ENCODE data around the gene CCDC88C. TPM values are rescaled to one million over a fixed set of nuclear protein-coding genes. Genes with fewer than 3 reads are reported as not detected.
"Not testable (repeated sequence)": the region's sequence is repeated elsewhere in the genome, so short reads cannot be mapped to it uniquely, and the experiment has no call there.

The CCDC88C gene
- total and polyA plus RNA-seq, 2 donors = 25.6 to 47.4 TPM

DNA sequence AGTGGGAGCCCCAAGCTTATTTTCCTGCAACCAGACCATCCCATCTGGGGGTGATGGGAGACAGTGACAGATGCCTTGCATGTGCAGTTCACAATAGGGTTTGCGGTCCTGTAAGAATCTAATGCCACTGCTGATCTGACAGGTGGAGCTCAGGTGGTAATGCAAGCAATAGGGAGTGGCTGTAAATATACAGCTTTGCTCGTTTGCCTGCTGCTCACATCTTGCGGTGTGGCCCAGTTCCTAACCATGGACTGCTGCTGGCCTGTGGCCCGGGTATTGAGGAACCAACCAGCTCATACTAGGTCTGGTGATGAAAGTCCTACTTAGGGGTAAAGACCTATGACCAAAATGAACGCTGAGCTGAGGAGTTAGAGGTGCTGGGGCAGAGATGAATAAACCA, 36.1 kb upstream of the CCDC88C start:
- H3K9me3 ChIP-seq (ENCODE audit: control insufficient read depth in 2 of 2, insufficient read depth in 1 of 2, low read length in 1 of 2) = no peaks in the 10 kb centered on the region
- no peak overlapping the region for H3K27ac ChIP-seq (ENCODE audit: low read depth in 1 of 2, low read length in 1 of 2)
- no peaks in the 10 kb centered on the region for H3K4me1 ChIP-seq (ENCODE audit: control insufficient read depth in 2 of 2, insufficient read depth in 2 of 2, low read length in 2 of 2)
- H3K36me3 ChIP-seq (ENCODE audit: control insufficient read depth in 2 of 2, insufficient read depth in 2 of 2, low read length in 1 of 2) = peaks cover 10 to 20% of the 10 kb centered on the region in 2 donors
- H3K27me3 ChIP-seq (ENCODE audit: control insufficient read depth in 2 of 2, insufficient read depth in 1 of 2, low read length in 1 of 2) = no peaks in the 10 kb centered on the region
- DNase-seq (ENCODE audit: low read depth in 6 of 9, low spot score in 9 of 9) = no peak
- WGBS = 98% methylated on average over 5 of the region's 5 CpGs
- no peak overlapping the region for H3K4me3 ChIP-seq (ENCODE audit: low read length in 2 of 2)

DNA sequence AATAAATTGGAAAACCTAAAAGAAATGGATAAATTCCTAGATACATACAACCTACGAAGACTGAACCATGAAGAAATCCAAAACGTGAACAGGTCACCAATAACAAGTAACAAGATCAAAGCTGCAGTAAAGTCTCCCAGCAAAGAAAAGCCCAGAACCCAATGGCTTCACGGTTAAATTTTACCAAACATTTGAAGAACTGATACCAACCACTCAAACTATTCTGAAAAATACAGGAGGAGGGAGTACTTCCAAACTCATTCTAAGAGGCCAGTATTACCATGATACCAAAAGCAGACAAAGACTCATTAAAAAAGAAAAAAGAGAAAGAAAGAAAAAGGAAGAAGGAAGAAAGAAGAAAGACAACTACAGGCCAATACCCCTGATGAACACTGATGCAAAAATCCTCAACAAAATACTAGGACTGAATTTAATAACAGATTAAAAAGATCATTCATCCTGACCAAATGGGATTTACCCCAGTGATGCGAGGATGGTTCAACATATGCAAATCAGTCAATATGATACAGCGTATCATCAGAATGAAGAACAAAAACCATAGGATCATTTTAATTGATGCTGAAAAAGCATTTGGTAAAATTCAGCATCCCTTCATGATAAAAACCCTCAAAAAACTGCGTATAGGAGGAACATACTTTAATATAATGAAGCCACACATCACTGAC, 26.9 kb upstream of the CCDC88C start:
- WGBS = 94% methylated on average over 6 of the region's 6 CpGs
- H3K9me3 ChIP-seq (ENCODE audit: control insufficient read depth in 2 of 2, insufficient read depth in 1 of 2, low read length in 1 of 2) = no peaks in the 10 kb centered on the region
- H3K27ac ChIP-seq (ENCODE audit: low read depth in 1 of 2, low read length in 1 of 2) = no peak overlapping the region
- no peaks in the 10 kb centered on the region for H3K36me3 ChIP-seq (ENCODE audit: control insufficient read depth in 2 of 2, insufficient read depth in 2 of 2, low read length in 1 of 2)
- no peaks in the 10 kb centered on the region for H3K27me3 ChIP-seq (ENCODE audit: control insufficient read depth in 2 of 2, insufficient read depth in 1 of 2, low read length in 1 of 2)
- DNase-seq (ENCODE audit: low read depth in 6 of 9, low spot score in 9 of 9) = no peak
- no peak overlapping the region for H3K4me3 ChIP-seq (ENCODE audit: low read length in 2 of 2)
- H3K4me1 ChIP-seq (ENCODE audit: control insufficient read depth in 2 of 2, insufficient read depth in 2 of 2, low read length in 2 of 2) = no peaks in the 10 kb centered on the region

DNA sequence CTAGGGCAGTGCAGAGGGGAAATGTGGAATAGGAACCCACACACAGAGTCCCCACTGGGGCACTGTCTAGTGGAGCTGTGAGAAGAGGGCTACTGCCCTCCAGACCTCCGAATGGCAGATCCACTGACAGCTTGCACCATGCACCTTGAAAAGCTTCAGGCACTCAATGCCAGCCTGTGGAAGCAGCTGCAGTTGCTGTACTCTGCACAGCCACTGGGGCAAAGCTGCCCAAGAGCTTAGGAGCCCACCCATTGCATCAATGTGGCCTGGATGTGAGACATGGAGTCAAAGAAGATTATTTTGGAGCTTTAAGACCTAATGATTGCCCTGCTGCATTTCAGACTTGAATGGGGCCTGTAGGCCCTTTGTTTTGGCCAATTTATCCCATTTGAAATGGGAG, 21.7 kb upstream of the CCDC88C start:
- no peak for DNase-seq (ENCODE audit: low read depth in 6 of 9, low spot score in 9 of 9)
- H3K9me3 ChIP-seq (ENCODE audit: control insufficient read depth in 2 of 2, insufficient read depth in 1 of 2, low read length in 1 of 2) = peaks cover 0 to 13% of the 10 kb centered on the region in 2 donors
- H3K4me3 ChIP-seq (ENCODE audit: low read length in 2 of 2) = no peak overlapping the region
- no peaks in the 10 kb centered on the region for H3K36me3 ChIP-seq (ENCODE audit: control insufficient read depth in 2 of 2, insufficient read depth in 2 of 2, low read length in 1 of 2)
- no peaks in the 10 kb centered on the region for H3K4me1 ChIP-seq (ENCODE audit: control insufficient read depth in 2 of 2, insufficient read depth in 2 of 2, low read length in 2 of 2)
- H3K27ac ChIP-seq (ENCODE audit: low read depth in 1 of 2, low read length in 1 of 2) = no peak overlapping the region
- no peaks in the 10 kb centered on the region for H3K27me3 ChIP-seq (ENCODE audit: control insufficient read depth in 2 of 2, insufficient read depth in 1 of 2, low read length in 1 of 2)
- WGBS = 97% methylated on average over 1 of the region's 1 CpG

DNA sequence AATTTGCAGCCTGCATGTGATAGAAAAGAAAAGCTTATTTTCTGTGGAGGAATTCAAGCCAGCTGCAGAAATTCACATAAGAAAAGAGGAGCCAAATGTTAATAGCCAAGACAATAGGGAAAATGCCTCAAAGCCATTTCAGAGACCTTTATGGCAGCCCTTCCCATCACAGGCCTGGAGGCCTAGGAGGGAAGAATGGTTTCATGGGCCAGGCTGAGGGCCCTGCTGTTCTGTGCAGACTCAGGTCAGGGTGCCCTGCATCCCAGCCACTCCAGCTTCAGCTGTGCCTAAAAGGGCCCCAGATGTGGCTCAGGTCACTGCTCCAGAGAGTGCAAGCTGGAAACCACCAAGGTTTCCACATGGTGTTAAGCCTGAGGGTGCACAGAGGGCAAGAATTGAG, 21.2 kb upstream of the CCDC88C start:
- Histone ChIP-seq H3K36me3 (ENCODE audit: control insufficient read depth in 2 of 2, insufficient read depth in 2 of 2, low read length in 1 of 2) (no peaks in the 10 kb centered on the region), H3K4me1 (ENCODE audit: control insufficient read depth in 2 of 2, insufficient read depth in 2 of 2, low read length in 2 of 2) (no peaks in the 10 kb centered on the region), H3K9me3 (ENCODE audit: control insufficient read depth in 2 of 2, insufficient read depth in 1 of 2, low read length in 1 of 2) (peaks cover 0 to 13% of the 10 kb centered on the region in 2 donors), H3K27me3 (ENCODE audit: control insufficient read depth in 2 of 2, insufficient read depth in 1 of 2, low read length in 1 of 2) (no peaks in the 10 kb centered on the region), H3K4me3 (ENCODE audit: low read length in 2 of 2) (no peak overlapping the region), H3K27ac (ENCODE audit: low read depth in 1 of 2, low read length in 1 of 2) (no peak overlapping the region)
- no peak for DNase-seq (ENCODE audit: low read depth in 6 of 9, low spot score in 9 of 9)

DNA sequence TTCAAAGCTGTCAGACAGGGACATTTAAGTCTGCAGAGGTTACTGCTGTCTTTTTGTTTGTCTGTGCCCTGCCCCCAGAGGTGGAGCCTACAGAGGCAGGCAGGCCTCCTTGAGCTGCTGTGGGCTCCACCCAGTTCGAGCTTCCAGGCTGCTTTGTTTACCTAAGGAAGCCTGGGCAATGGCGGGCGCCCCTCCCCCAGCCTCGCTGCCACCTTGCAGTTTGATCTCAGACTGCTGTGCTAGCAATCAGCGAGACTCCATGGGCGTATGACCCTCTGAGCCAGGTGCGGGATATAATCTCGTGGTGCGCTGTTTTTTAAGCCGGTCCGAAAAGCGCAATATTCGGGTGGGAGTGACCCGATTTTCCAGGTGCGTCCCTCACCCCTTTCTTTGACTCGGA, 18.6 kb upstream of the CCDC88C start:
- WGBS = 92% methylated on average over 16 of the region's 16 CpGs
- H3K27ac ChIP-seq (ENCODE audit: low read depth in 1 of 2, low read length in 1 of 2); H3K4me3 ChIP-seq (ENCODE audit: low read length in 2 of 2); H3K27me3 ChIP-seq (ENCODE audit: control insufficient read depth in 2 of 2, insufficient read depth in 1 of 2, low read length in 1 of 2); H3K4me1 ChIP-seq (ENCODE audit: control insufficient read depth in 2 of 2, insufficient read depth in 2 of 2, low read length in 2 of 2); H3K36me3 ChIP-seq (ENCODE audit: control insufficient read depth in 2 of 2, insufficient read depth in 2 of 2, low read length in 1 of 2); DNase-seq (ENCODE audit: low read depth in 6 of 9, low spot score in 9 of 9): not testable (repeated sequence)
- peaks cover 0 to 13% of the 10 kb centered on the region in 2 donors for H3K9me3 ChIP-seq (ENCODE audit: control insufficient read depth in 2 of 2, insufficient read depth in 1 of 2, low read length in 1 of 2)

DNA sequence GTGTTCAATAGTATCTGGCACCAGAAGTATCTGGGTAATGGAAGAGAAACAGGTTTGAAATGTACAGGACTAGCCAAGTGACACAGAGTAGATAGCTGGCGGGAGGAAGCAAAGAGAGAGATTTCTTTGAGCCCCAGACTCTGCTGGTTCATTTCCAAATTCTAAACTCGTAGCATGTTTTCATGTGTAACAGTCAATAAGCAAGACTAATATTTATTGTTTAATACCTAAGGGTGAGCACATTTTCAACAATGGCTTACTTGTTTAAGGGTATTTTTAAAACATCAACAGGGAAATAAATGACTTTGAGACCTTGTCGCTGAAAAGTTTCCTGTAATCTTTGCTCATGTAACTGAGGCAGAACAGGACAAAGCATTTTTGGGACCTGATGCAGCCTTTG, 11.8 kb upstream of the CCDC88C start:
- no peak overlapping the region for H3K4me3 ChIP-seq (ENCODE audit: low read length in 2 of 2)
- H3K9me3 ChIP-seq (ENCODE audit: control insufficient read depth in 2 of 2, insufficient read depth in 1 of 2, low read length in 1 of 2) = no peaks in the 10 kb centered on the region
- H3K27me3 ChIP-seq (ENCODE audit: control insufficient read depth in 2 of 2, insufficient read depth in 1 of 2, low read length in 1 of 2) = no peaks in the 10 kb centered on the region
- H3K4me1 ChIP-seq (ENCODE audit: control insufficient read depth in 2 of 2, insufficient read depth in 2 of 2, low read length in 2 of 2) = no peaks in the 10 kb centered on the region
- no peak overlapping the region for H3K27ac ChIP-seq (ENCODE audit: low read depth in 1 of 2, low read length in 1 of 2)
- DNase-seq (ENCODE audit: low read depth in 6 of 9, low spot score in 9 of 9) = no peak
- WGBS = 97% methylated on average over 3 of the region's 3 CpGs
- H3K36me3 ChIP-seq (ENCODE audit: control insufficient read depth in 2 of 2, insufficient read depth in 2 of 2, low read length in 1 of 2) = no peaks in the 10 kb centered on the region

DNA sequence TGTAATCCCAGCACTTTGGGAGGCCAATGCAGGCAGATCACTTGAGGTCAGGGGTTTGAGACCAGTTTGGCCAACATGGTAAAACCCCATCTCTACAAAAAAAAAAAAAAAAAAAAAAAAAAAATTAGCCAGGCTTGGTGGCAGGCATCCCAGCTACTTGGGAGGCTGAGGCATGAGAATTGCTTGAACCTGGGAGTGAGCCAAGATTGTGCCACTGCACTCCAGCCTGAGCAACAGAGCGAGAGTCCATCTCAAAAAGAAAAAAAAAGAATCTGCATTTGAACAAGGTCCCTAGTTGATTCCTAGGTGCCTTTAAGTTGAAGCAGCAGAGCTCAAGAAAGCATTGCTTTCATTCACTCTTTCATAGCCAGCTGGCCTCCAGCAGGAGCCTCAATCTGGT, 11.3 kb upstream of the CCDC88C start:
- DNase-seq (ENCODE audit: low read depth in 6 of 9, low spot score in 9 of 9); H3K27me3 ChIP-seq (ENCODE audit: control insufficient read depth in 2 of 2, insufficient read depth in 1 of 2, low read length in 1 of 2): not testable (repeated sequence)
- 95% methylated on average over 1 of the region's 1 CpG for WGBS

DNA sequence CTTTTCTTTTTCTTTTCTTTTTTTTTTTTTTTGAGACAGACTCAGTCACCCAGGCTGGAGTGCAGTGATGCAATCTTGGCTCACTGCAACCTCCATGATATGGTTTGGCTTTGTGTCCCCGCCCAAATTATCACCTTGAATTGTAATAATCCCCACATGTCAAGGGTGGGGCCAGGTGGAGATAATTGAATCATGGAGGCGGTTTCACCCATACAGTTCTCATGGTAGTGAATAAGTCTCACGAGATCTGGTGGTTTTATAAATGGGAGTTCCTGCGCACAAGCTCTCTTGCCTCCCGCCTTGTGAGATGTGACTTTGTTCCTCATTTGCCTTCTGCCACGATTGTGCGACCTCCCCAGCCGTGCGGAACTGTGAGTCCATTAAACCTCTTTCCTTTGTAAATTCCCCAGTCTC, 7.9 kb upstream of the CCDC88C start:
- not testable (repeated sequence) for H3K36me3 ChIP-seq (ENCODE audit: control insufficient read depth in 2 of 2, insufficient read depth in 2 of 2, low read length in 1 of 2); H3K27me3 ChIP-seq (ENCODE audit: control insufficient read depth in 2 of 2, insufficient read depth in 1 of 2, low read length in 1 of 2); H3K9me3 ChIP-seq (ENCODE audit: control insufficient read depth in 2 of 2, insufficient read depth in 1 of 2, low read length in 1 of 2); DNase-seq (ENCODE audit: low read depth in 6 of 9, low spot score in 9 of 9); H3K4me1 ChIP-seq (ENCODE audit: control insufficient read depth in 2 of 2, insufficient read depth in 2 of 2, low read length in 2 of 2); H3K27ac ChIP-seq (ENCODE audit: low read depth in 1 of 2, low read length in 1 of 2); H3K4me3 ChIP-seq (ENCODE audit: low read length in 2 of 2)
- WGBS = 95% methylated on average over 9 of the region's 9 CpGs

More for the DNA sequence above, 11.3 kb upstream of the CCDC88C start:
- not testable (repeated sequence) for H3K27ac ChIP-seq (ENCODE audit: low read depth in 1 of 2, low read length in 1 of 2); H3K4me3 ChIP-seq (ENCODE audit: low read length in 2 of 2); H3K9me3 ChIP-seq (ENCODE audit: control insufficient read depth in 2 of 2, insufficient read depth in 1 of 2, low read length in 1 of 2); H3K4me1 ChIP-seq (ENCODE audit: control insufficient read depth in 2 of 2, insufficient read depth in 2 of 2, low read length in 2 of 2); H3K36me3 ChIP-seq (ENCODE audit: control insufficient read depth in 2 of 2, insufficient read depth in 2 of 2, low read length in 1 of 2)

DNA sequence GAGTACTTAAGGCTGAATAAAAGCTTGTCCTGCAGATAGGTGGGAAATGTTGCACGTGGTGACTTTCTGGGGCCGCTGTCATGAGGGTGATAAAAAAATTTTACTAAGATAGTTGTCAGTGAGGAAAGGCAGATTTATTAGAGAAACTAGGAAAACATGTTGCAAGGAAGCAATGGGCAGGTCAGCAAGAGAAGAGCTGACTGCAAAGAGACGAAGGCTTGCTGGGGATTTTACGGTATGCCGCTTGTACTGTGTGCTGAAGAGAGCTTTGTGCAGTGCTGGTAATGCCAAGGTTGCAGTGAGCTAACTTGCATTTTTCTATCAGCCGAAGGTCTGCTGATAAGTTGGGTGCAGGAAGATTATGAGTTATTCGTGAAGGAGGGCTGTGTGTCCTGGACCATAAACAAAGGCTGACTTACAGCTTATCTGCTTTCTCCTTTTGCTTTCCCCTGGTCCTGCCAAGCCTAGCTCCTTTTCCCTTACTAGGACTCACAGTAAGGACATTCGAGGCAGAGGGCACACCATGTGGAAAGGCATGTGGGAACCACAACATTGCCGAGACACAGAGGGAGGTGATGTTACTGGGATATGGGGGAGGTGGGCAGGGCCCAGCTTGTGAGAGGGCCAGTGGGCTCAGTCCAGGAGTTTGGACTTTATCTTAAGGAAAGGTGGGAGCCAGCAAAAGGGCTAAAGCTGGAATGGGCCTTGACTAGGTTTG, 7.4 kb upstream of the CCDC88C start:
- WGBS = 97% methylated on average over 9 of the region's 9 CpGs
- H3K27me3 ChIP-seq (ENCODE audit: control insufficient read depth in 2 of 2, insufficient read depth in 1 of 2, low read length in 1 of 2) = no peaks in the 10 kb centered on the region
- H3K36me3 ChIP-seq (ENCODE audit: control insufficient read depth in 2 of 2, insufficient read depth in 2 of 2, low read length in 1 of 2) = no peaks in the 10 kb centered on the region
- H3K4me1 ChIP-seq (ENCODE audit: control insufficient read depth in 2 of 2, insufficient read depth in 2 of 2, low read length in 2 of 2) = no peaks in the 10 kb centered on the region
- H3K4me3 ChIP-seq (ENCODE audit: low read length in 2 of 2) = no peak overlapping the region
- no peak overlapping the region for H3K27ac ChIP-seq (ENCODE audit: low read depth in 1 of 2, low read length in 1 of 2)
- no peaks in the 10 kb centered on the region for H3K9me3 ChIP-seq (ENCODE audit: control insufficient read depth in 2 of 2, insufficient read depth in 1 of 2, low read length in 1 of 2)
- no peak for DNase-seq (ENCODE audit: low read depth in 6 of 9, low spot score in 9 of 9)
